ENCODE data around the gene SPATA13. TPM values are rescaled to one million over a fixed set of nuclear protein-coding genes. Genes with fewer than 3 reads are reported as not detected.

SPATA13 gene
- total RNA-seq, 1 experiment from 2014 or later: 10.0 TPM

DNA sequence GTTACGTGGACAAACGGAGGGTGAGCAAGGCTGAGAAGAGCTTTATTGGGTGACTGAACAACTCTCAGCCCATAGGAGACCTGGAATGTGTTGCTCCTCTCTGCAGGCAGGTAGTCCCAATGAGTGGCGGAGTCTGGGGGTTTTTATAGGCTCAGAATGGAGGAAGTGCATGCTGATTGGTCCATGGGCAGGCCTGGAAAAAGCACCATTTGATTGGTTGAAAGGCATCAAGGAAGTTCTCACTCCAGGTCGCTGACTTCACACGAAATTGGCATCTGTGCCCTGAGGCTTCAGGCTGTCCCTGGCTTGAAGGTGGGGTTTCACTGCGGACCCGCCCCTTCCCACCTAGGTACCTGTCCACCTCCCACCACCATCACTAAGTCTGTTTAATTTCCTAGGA, 65.4 kb downstream of the SPATA13 start:
- no peak for DNase-seq (ENCODE audit: low read depth)
- in situ Hi-C loops (cut with HindIII; ENCODE audit: low pct_unique_long_range_greater_than_20kb, low sequenced_read_pairs): no loop called here

DNA sequence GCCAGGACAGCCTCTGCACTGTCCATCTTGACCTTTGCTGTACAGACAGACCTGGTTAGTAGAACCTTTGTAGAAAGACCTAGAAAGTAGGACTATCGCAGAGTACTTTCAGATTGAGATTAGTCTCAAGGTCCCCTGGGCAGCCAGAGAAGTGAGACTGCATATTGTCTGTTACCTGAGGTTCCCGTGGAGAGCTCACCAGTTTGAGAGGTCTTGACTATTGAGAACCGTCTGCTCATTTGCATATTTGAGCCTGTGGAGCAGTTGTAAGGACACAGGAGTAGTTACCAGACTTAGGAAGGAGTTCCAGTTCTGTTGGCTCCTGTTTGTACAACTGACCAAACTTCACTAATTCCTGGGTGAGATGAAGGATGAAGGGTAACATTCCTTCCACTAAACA, 66.2 kb downstream of the SPATA13 start:
- DNase-seq (ENCODE audit: low read depth): no peak
- in situ Hi-C loops (cut with HindIII; ENCODE audit: low pct_unique_long_range_greater_than_20kb, low sequenced_read_pairs): no loop called here

DNA sequence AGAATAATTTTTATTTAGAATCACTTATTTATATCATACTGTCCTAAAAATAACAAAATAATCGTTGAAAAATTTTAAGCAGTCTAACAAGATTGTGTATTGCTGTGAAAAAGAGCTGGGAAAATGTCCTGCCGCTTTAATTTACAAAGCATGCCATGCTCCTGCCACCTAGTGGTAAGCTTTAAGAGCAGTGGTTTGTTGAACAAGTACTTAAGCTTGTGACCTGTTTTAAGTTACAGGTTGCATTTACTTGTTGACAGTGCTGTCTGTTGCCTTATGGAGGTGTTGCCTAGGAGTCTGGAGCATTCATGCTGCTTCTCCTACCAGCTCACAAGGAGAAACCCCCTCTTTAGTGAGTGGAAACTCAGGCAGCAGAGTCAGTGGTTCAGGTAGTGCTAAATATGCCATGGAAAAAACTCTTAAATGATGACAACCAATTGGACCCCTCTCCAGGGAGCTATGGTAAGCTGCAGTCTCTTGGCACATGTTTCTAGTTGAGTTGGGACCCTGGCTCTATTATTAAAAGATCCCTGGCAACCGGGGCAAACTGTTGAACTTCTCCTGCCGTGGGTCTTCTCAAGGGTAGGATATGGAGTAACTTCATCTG, 68.4 kb downstream of the SPATA13 start:
- in situ Hi-C loops (cut with HindIII; ENCODE audit: low pct_unique_long_range_greater_than_20kb, low sequenced_read_pairs): no loop called here
- no peak for DNase-seq (ENCODE audit: low read depth)

DNA sequence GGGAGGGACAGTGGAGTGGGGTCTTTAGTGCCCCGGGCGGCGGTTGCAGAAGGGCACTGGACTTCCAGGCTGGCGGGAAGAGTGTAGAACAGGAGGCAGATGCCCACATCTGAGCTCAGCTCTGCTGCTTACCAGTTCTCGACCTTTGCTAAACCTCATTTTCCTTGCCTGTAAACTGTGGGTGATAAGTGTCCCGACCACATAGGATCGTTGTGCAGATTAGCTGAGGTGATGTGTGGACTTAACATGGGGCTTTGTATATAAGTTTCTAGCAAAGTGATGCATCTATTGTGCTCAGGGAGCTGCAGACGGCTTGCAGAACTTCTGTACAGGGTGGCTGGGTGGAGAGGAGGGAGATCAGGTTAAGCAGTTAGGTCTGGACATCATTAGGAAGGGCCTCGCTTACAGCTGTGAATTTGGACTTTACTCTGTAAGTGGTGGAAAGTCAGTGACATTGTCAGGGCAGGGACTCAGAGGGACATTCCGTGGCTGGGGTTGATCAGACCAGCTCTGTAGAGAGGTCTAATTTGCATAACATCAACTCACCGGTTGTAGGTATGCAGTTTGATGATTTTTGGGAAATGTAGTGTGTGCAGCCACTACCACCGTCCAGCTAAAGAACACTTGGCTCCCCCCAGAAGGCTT, 70.0 kb downstream of the SPATA13 start:
- no peak for DNase-seq (ENCODE audit: low read depth)
- in situ Hi-C loops (cut with HindIII; ENCODE audit: low pct_unique_long_range_greater_than_20kb, low sequenced_read_pairs): no loop called here

DNA sequence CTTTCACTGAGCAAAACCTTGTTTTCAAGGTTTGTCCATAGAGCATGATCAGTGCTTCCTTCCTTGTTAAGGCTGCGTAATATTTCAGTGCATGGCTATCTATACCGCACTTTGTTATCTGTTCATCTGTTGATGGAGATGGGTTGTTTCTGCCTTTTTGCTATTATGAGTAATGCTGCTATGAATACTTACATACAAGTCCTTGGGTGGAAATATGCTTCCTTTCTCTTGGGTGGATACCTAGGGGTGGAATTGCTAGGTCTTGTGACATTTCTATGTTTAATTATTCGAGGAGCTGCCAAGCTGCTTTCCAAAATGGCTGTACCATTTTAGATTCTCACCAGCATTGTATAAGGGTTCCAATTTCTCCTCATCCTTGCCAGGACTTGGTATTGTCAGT, 70.9 kb downstream of the SPATA13 start:
- in situ Hi-C loops (cut with HindIII; ENCODE audit: low pct_unique_long_range_greater_than_20kb, low sequenced_read_pairs): no loop called here
- no peak for DNase-seq (ENCODE audit: low read depth)

DNA sequence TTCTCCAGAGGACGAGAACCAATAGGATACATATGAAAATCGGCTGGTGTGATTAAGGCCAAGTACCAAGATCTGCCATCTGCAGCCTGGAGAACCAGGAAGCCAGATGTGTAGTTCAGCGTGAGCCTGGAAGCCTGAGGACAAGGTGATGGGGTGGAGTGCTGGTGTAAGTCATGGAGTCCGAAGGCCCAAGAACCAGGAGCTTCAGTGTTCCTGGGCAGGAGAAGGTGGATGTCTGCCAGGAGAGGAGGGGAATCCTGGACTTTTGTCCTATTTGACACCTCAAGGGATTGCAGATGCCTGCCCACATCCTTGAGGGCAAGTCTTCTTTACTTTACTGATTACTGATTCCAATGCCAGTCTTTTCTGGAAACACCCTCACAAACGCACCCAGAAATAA, 71.5 kb downstream of the SPATA13 start:
- in situ Hi-C loops (cut with HindIII; ENCODE audit: low pct_unique_long_range_greater_than_20kb, low sequenced_read_pairs): no loop called here
- no peak for DNase-seq (ENCODE audit: low read depth)

DNA sequence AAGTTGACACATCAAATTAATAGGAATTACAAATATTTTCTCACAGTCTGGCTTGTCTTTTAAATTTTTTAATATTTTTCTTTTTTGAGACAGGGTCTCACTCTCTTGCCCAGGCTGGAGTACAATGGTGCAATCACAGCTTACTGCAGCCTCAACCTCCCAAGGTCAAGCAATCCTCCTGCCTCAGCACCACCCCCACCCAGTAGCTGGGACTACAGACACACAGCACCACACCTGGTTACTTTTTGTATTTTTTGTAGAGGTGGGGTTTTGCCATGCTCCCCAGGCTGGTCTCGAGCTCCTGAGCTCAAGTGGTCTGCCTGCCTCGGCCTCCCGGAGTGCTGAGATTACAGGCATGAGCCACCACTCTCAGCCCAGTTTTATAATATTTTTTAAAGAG, 72.0 kb downstream of the SPATA13 start:
- no peak for DNase-seq (ENCODE audit: low read depth)
- in situ Hi-C loops (cut with HindIII; ENCODE audit: low pct_unique_long_range_greater_than_20kb, low sequenced_read_pairs): no loop called here

DNA sequence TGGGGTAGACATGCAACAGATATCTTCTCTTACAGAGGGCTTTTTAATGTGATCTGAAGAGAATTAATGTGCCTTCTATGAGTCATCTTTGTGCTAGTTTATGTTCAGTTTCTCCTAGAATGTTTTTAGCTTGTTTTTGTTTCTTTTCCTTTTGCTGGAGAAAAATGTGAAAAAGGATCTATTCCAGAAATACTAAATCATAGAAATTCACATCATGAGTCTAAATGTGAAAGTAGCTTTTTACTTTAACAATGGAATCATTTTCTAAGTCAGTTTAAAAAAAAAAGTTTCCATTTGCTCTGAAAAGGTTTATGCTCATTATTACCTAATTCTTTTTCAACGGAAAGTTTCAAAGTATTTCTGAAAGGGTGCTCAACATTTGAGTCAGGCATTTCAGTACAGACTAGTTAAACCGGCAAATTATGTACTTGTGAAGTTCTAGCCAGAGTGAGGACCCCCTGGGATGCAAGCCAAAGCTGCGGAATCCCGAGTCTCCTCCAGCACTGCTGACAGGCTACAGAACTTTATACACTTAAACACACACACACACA, 72.9 kb downstream of the SPATA13 start:
- no peak for DNase-seq (ENCODE audit: low read depth)
- in situ Hi-C loops (cut with HindIII; ENCODE audit: low pct_unique_long_range_greater_than_20kb, low sequenced_read_pairs): no loop called here

DNA sequence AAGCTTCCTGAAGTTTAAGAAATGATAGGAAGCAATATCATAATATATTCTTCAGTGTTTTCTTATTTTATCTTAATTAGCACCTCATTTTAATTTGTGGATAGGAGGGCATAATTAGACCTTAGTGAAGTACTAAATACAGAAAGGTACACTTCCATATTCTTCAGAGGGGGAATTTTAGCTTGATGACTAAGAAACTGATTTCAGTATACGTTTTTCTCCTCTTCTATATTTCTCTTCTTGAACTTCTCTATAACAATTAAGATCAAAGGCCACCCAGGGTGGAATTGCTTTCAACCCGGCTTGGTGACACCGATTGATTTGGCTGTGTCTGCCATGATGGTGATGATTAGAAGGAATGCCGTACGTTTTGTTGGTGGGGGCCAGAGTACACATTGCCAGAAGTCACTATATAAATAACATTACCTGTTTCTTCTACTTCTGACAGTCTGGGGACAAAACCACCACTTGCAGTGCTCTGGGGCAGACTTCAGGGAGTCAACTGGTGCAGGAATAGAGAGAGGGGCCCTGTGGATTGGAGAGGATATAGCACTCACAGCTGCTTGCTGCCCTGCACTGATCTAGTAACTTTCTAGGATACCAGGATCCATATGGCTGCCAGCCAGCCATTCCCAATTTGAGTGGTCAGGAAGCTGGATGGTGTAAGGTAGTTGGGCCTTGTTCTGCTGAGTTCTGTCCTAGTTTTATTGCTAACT, 73.8 kb downstream of the SPATA13 start:
- in situ Hi-C loops (cut with HindIII; ENCODE audit: low pct_unique_long_range_greater_than_20kb, low sequenced_read_pairs): no loop called here
- DNase-seq (ENCODE audit: low read depth): no peak

DNA sequence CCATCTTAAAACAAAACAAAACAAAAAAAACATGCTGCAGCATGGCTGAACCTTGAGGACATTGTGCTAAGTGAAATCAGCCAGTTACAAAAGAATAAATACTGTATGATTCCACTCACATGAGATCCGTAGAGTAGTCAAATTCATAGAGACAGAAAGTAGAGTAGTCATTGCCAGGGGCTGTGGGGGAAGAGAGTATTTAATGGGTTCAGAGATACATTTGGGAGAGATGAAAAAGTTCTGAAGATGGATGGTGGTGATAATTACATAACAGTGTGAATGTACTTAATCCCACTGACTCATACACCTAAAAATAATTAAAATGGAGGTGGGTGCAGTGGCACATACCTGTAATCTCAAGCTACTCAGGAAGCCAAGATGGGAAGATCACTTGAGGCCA, 76.8 kb downstream of the SPATA13 start:
- DNase-seq (ENCODE audit: low read depth): no peak
- in situ Hi-C loops (cut with HindIII; ENCODE audit: low pct_unique_long_range_greater_than_20kb, low sequenced_read_pairs): no loop called here

DNA sequence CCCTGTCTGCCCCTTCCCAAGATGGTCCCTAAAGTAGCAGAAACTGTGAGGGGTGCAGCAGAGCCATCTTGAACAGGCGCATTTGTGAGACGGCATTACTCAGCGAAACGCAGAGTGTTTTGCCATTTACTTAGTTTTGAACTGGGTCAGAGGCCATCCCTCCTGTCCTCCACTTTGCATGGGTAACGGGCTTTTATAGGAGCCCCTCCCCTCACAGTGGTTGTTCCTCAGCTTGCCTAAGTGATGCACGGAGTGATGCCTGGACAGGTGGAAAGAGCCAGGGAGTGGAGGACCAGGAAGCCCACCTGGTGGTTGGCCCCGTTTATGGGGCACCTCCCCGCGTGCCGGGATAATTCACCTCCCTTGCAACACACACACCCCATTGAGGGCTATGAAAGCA, 80.8 kb downstream of the SPATA13 start:
- in situ Hi-C loops (cut with HindIII; ENCODE audit: low pct_unique_long_range_greater_than_20kb, low sequenced_read_pairs): no loop called here
- DNase-seq (ENCODE audit: low read depth): no peak

DNA sequence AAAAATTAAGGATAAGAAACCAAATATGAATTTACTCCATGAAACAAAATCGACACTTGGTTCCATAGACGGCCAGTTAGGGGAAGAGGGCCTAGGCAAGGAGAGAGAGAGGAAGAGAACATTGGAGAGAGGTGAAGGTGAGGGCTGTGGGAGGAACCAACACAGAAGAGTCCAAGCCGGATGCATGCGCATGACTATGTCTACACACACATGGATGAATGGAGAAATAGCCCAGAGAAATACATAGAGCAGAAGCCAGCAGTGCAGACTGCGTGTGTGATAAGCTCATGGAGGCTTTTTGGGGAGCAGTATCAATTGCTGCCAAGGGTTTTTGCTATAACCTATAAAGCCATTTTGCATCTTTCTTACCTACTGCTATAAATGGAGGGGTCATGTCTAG, 81.6 kb downstream of the SPATA13 start:
- no peak for DNase-seq (ENCODE audit: low read depth)
- in situ Hi-C loops (cut with HindIII; ENCODE audit: low pct_unique_long_range_greater_than_20kb, low sequenced_read_pairs): no loop called here

DNA sequence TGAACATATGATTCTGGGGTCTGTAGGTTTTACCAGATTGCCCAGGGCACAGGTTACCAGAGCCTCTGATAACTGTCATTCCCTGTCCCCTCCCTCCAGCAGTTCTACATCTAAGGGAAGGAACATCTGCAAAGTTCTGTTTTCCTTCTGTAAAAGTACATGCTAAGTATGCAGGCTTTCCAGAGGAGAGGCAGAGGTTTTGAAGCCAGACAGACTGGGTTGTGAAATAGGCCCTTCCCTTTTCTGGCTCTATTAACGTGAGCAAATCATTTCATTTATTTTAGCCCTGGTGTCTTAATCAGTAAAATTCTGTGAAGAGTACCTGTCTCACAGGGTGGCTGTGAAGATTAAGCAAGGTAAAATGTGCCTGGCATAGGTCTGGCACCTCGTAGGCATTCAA, 82.8 kb downstream of the SPATA13 start:
- in situ Hi-C loops (cut with HindIII; ENCODE audit: low pct_unique_long_range_greater_than_20kb, low sequenced_read_pairs): no loop called here
- no peak for DNase-seq (ENCODE audit: low read depth)

DNA sequence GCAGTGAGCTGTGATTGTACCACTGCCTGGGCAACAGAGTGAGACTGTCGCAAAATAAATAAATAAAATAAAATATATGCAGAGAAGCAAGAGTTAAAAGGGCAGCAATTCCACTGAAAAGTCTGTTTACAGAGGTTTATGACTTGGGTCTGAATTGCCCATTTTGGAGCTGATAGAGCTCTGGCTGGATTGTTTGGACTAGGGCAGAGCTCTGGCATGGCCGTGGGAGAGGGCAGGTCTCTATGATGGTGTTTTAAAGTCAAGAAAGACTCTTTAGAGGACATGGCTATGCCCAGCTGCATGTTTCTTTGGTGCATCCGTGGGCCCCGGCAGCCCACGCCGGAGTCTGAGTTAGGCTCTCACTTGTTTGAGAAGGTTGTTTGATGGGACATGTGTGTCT, 84.3 kb downstream of the SPATA13 start:
- in situ Hi-C loops (cut with HindIII; ENCODE audit: low pct_unique_long_range_greater_than_20kb, low sequenced_read_pairs): no loop called here

DNA sequence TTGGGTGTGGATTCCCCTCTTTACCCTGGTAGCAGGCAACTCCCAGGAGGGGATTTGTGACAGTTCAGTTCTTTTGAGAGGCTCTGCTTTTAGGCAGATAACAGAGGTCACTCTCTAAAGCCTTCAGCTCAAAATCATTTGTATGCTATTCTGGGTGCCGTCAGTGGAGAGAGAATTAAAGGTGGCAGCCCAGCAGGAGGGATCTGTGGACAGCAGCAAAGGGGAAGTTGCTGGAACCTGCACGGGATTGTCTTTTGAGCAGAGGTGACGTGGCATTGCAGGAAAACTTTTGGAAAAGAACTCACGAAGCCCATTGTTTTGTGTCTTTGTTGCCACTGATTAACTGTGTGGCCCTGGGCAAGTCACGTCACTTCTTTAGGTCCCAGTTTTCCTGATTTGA, 86.5 kb downstream of the SPATA13 start:
- DNase-seq (ENCODE audit: low read depth): no peak
- in situ Hi-C loops (cut with HindIII; ENCODE audit: low pct_unique_long_range_greater_than_20kb, low sequenced_read_pairs): no loop called here

More for the DNA sequence above, 84.3 kb downstream of the SPATA13 start:
- DNase-seq (ENCODE audit: low read depth): no peak

DNA sequence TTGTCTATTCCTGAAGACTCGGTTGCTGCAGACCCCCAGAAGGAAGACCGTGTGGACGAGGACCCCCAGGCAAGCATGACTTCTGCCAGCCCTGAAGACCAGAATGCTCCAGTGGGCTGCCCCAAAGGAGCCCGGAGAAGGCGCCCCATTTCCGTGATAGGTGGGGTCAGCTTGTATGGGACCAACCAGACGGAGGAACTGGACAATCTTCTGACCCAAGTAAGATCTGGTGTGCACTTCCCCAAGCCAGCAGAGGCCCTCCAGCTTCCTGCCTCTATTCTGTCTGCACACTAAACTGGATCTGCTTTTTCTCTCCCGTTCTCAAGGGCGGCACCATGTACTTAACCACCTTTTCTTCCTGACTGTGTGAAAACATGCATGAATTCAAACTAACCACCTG, 89.1 kb downstream of the SPATA13 start:
- DNase-seq (ENCODE audit: low read depth): no peak
- in situ Hi-C loops (cut with HindIII; ENCODE audit: low pct_unique_long_range_greater_than_20kb, low sequenced_read_pairs): no loop called here

DNA sequence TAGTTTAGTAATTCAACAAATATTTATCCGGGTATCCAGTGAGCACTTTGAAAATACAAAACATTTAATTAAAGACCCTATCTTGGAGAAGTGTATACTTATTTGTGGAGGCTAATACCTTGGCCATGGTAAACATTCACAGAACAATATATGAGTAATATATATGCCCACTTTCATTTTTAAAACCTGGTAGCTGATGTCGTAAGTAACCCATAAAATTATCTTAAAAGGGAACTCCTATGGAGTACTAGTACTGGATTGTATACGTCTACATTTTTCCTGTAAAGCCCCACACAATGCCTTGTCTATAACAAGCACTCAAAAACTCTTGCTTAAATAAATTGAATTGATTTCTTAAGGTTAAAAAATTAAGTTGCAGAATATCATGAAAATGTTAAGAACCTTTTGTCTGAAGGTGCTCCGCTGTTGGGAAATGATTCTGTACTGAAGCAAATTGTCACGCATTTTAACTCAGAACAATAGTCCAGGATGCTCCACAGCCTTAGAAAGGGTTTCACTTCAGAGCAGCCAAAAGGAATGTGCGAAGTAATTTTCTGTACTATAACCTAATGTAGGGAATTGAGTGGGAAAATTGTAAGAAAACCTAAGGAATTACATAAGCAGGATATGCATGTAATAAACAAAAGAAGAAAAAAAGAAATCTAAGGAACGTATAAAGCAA, 90.0 kb downstream of the SPATA13 start:
- no peak for DNase-seq (ENCODE audit: low read depth)
- in situ Hi-C loops (cut with HindIII; ENCODE audit: low pct_unique_long_range_greater_than_20kb, low sequenced_read_pairs): no loop called here

DNA sequence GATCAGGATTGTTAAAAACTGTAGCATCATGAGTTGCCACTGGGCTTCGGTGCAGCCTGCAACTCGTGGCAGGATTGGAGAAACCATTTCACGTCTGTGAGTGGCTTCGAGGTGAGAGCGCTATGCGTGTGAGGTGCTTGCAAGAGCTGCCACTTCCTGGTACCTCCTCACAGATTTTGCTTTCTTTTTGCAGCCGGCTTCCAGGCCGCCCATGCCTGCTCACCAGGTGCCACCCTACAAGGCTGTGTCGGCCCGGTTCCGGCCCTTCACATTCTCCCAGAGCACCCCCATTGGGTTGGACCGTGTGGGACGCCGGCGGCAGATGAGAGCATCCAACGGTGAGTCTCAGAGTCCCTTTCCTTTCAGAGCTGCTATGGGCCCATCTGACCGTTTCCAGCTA, 91.0 kb downstream of the SPATA13 start:
- no peak for DNase-seq (ENCODE audit: low read depth)
- in situ Hi-C loops (cut with HindIII; ENCODE audit: low pct_unique_long_range_greater_than_20kb, low sequenced_read_pairs): no loop called here

DNA sequence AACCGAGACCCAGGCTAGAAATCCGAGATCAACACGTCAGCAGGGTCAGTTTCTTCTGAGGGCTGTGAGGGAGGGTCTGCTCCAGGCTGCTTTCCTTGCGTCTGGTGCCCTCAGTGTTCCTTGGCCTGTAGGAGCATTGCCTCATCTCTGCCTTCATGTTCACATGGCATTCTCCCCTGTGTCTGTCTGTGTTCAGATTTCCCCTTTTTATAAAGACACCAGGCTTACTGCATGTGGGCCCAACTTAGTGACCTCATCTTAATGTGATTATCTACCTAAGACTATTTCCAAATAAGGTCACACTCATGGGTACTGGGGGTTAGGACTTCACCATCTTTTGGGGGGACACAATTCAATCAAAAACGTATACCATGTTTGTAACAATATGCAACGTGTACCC, 91.6 kb downstream of the SPATA13 start:
- DNase-seq (ENCODE audit: low read depth): no peak
- in situ Hi-C loops (cut with HindIII; ENCODE audit: low pct_unique_long_range_greater_than_20kb, low sequenced_read_pairs): no loop called here

All from Caki2 (cell line).